GM21717 (cell line): Measurements from ENCODE around the gene BMP10.

Source experiments
- ATAC-seq: cut with Tn5 transposase; IDR thresholded peaks from one replicate; pipeline ENCODE4 v1.9.1; 2021; ENCODE audit warnings: mild to moderate bottlenecking, moderate library complexity; ENCODE audit not compliant: unreplicated experiment

BMP10 gene

DNA sequence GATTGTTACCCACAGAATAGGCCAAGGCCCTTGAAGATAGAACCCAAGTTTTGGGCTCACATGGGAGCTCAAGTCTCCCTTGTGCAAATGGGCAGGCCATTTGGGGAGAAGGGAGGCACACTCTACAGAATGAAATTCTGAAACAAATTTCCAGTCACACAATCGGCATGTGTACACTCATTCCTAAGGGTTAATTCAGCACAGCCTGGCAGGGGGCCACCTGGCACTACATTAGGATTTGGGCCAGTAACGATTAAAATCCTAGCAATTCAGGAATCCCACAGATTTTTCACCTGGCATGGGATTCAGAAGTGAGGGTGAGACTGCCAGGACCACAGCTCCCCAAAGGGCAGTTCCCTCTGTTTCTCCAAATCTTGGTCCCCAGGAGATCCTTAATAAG lies 46.4 kb downstream of the BMP10 start:
- no peak for ATAC-seq

DNA sequence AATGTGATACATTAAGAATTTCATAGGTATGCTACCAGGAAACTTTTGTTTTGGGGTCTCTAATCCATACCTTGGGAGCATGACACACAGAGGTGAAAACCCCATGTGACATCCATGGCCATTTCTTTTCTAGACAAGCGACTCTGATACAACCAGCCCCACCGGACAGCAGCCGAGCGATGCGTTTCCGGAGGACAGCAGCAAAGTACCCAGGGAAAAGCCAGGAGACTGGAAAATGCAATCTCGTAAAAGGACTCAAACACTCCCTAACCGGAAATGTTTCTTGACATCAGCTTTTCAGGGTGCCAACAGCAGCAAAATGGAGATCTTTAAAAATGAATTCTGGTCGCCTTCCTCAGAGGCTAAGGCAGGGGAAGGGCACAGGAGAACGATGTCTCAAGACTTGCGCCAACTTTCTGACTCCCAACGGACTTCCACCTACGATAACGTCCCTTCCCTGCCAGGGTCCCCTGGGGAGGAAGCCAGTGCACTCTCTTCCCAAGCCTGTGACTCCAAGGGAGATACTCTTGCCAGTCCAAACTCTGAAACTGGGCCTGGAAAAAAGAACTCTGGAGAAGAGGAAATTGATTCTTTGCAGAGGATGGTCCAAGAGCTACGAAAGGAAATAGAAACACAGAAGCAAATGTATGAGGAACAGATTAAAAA lies 48.9 kb downstream of the BMP10 start:
- no peak for ATAC-seq

DNA sequence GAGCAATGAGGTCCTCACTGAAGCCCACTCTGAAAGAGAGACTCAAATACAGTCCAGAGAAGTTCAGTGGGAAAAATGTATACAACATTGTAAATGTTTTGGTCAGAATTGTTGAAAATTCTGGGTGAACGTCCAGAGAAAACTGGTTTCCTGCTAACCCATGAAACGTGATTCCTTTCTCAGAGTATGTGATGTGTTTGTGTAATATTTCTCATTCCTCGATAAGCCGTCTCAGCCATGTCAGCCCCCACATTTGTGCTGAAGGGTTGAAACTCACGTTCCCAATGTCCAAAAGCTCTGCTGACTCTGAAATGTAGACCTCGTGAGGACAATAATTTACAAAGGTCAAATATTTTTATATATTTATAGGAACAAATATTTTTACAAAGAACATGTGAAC lies 51.6 kb downstream of the BMP10 start:
- ATAC-seq = no peak

DNA sequence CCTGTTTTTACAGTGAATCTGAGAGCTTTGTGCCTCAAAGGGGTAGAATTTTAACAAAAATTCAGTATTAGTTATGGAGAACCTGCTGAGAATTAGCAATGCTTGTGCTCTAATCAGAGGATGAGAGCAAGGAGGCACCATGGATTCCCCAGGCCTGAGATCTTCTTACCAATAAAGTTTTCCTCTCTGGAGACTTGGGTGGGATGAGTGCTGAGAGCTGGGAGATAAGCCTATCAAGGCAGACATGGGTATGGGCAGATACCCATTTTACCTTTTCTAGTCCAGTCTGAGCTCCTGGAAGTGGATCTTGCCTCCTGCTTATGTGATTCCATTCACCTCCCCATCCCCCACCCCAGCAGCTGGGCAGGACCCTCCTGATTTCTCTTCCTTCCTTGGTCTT lies 53.9 kb downstream of the BMP10 start:
- ATAC-seq = no peak
